ENCODE measurements around the gene TRMT2B.
"Not testable (repeated sequence)": the region's sequence is repeated elsewhere in the genome, so short reads cannot be mapped to it uniquely, and the experiment has no call there.

Gene TRMT2B

GRCh38 chrX:100999451-100999850 is 52.5 kb downstream of the TRMT2B start:
- DNase-seq, result no peak

- DNase-seq, result no peak
These were observed 56.4 kb downstream of the TRMT2B start for GRCh38 chrX:100995469-100995868.

DNA sequence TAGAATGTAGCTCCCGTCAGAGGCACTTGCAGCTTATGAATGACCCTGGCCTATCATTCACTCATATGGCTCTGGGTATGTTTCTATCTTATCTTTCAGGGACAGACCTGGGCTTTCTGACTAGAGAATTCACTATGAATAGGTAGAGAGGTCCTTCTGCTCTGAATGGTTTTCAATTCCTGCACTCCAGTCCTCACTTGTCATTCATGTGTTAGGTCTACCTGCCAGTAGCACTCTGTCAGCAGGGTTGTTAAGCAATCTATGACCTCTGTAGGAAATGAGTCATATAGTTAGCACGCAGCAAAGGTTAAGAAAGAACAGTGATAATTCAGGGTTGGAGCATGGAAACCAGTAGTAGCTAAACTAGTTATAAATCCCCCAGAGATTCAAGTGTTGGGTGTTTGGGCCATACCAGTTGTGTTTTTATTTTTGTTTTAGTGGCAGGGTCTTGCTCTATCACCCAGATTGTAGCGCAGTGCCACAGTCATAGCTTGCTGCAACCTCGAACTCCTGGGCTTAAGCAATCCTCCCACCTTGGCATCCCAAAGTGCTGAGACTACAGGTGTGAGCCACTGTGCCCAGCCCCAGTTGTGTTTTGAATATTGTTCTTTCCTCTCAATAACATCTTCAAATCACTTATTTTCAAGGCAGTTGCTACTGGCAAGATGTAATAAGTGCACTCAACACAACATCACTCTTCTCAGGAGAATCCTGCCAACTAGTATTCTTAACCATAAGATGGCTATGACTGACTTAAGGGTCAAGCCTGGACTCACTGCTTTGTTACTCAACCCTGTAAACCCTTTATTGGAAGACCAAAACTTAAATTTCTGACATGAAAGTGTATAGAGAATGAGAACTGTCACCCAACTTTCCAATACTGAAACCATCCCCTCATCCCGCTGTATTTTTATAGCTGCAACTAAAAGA is 57.3 kb downstream of the TRMT2B start:
- DNase-seq, result no peak

- no peak for DNase-seq
These were observed 61.8 kb downstream of the TRMT2B start for GRCh38 chrX:100990139-100990538.

DNA sequence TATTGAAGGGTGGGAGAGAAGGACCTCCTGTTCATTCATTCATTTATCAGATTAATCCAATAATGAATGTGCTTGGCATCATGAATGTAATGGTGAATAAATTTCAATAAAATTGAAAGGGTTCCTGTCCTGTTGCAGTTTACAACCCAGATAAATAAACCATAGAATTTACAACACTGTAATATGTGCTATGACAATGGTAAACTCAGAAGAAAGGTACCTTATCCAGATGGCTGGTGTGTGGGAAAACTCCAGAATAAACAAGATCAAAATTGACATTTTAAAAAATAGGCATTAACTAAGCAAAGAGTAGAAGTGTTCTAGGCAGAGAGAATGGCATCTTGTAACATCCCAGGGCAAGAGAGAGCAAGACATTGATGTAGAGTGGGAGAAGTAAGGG is 67.1 kb downstream of the TRMT2B start:
- DNase-seq, result no peak

GRCh38 chrX:100981498-100981845 is 70.4 kb downstream of the TRMT2B start:
- DNase-seq, result not testable (repeated sequence)

DNA sequence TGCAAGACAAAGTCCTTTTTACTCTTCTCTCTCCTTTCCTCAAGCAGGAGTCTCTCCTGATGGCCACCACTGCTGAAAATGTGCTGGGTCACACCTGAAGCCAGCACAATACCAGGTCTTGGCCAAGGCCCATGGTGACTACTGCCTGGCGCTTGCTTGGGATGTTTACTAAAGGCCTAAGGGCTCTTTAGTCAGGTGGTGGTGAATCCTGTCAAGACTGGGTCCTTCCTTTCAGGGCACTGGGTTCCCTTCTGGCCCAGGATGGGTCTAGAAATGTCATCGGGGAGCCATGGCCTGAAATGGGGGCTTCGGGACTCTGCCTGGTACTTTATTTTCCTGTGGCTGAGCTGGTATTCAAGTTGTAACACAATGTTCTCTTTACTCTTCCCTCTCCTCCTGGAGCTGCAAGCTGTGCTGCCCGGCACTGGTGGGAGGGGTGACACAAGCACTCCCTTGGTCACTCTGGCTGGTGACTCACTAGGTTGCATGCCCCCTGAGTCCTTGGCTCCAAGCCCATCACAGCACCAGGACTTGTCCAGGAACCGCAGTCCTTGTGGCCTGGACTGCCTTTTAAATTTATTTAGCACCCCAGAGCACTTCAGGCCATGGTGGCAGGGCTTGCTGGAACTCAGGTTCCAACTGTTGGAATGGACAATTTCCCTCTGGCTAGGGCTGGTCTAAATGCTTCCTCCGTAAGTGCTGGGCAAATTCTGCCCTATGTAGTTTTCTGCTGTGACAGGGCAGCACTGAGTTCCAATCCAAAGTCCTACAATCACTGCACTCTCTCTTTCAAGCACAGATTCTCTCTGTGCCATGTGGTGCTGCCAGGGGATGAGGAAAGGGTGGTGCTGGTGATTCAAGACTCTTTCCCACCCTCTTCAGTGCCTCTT is 71.1 kb downstream of the TRMT2B start:
- DNase-seq, result no peak

DNA sequence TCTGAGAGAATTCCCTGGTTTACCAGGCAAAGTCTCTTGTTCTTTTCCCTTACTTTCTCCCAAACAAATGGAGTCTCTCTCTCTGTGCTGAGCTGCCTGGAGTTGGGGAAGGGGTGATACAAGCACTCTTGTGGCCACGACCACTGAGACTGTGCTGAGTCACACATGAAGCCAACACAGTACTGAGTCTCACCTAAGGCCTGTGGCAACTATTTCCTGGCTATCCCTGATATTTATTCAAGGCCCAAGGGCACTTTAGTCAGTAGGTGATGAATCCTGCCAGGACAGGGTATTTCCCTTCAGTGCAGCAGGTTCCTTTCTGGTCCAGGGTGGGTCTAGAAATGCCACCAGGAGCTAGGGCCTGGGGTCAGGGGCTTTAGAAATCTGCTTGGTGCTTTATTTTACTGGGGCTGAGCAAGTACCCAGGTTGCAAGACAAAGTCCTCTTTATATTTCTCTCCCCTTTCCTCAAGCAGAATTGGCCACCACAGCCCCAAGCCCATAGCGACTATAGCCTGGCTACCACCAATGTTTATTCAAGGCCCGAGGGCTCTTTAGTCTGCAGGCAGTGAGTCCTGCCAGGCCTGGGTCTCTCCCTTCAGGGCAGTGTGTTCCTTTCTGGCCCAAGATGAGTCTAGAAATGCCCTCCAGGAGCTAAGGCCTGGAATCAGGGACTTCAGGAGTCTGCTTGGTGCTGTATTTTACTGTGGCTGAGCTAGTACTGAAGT is 71.9 kb downstream of the TRMT2B start:
- no peak for DNase-seq

DNA sequence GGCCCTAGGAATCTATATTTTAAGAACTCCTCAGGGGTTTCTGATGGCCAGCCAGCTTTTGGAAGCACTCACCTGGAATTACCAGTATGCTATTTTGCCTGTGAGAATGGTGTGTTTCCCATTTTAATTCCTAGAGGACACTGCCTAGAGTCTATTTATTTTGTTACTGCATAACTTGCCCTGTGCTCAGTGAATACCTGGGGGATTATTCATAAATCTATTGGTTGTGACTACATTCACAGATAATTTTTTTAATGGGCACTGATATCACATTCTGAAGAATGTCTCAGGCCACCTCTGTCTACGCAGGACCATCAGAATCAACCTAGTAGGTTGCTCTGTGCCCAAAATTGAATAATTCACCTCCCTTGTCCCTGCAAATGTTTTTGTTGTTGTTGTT is 75.7 kb downstream of the TRMT2B start:
- DNase-seq, result no peak

GRCh38 chrX:100975212-100975611 is 76.7 kb downstream of the TRMT2B start:
- DNase-seq, result no peak

DNA sequence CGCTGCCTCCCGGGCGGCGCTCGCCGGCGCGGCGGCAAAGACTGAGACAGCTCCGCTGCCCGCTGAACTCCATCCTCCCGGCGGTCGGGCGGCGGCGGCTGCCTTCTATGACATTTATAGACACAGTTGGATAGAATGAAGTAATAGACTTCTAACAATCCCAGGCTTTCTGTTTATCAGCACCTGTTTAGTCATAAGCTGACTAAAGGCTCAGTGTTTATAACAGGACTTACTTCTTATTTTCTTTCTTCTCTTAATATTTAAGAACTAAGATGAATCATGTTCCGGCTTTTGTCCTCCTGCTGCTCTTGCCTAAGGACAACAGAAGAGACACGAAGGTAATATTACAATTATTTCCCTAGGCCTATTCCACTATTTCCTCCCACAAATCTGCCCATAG is 78.5 kb downstream of the TRMT2B start:
- no peak for DNase-seq

GRCh38 chrX:100969936-100970335 is 82.0 kb downstream of the TRMT2B start:
- DNase-seq, result no peak

GRCh38 chrX:100969408-100969807 is 82.5 kb downstream of the TRMT2B start, which contains the start of gene ARL13A:
Gene ARL13A, plus strand, starts transcription at chrX:100969708. Its CDS starts 3,982 bp downstream, at chrX:100973690.
- no peak for DNase-seq

- no peak for DNase-seq
These were observed 87.5 kb downstream of the TRMT2B start for GRCh38 chrX:100964362-100964761.

DNA sequence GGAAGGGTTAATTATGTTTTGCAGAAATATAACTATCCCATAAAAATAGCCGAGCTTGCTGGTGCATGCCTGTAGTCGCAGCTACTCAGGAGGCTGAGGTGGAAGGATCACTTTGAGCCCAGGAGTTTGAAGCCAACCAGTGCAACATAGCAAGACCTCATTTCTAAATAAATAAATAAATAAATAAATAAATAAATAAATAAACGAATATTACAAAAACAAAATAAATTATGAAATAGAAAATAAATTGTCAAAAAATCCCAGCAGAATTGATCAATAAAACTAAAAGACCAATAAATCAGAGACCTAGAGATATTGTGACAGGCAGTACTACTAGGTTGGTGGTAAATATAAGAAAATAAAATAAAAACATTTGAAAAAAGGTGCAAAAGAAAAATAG is 89.1 kb downstream of the TRMT2B start:
- DNase-seq, result no peak
